Heart right ventricle (tissue), 16 donors: ENCODE results near the gene DRAXIN. TPM values are rescaled to one million over a fixed set of nuclear protein-coding genes. Genes with fewer than 3 reads are reported as not detected.

Experiments used
- ATAC-seq, 8 donors: fragments of 200-7000 bp; cut with Tn5 transposase; one replicate each; pipeline ENCODE4 v1.9.1; 2020; ENCODE audit warnings: mild to moderate bottlenecking in 8 of 8, moderate library complexity in 8 of 8, moderate number of reproducible peaks in 1 of 8
- DNase-seq, 2 donors: peaks; one replicate each; pipeline ENCODE4 v3.0.0-alpha.2; 2020
- H3K27ac ChIP-seq, 10 donors: fragments of 200-600 bp; sonication (generic) in 2 of 10; one replicate each; pipeline versions ENCODE4 v1.5.0 to v1.8.0; 2020 to 2022; ENCODE audit warnings: mild to moderate bottlenecking in 3 of 10
- H3K27me3 ChIP-seq, 7 donors: fragments of 200-600 bp; one replicate each; pipeline ENCODE4 v1.8.0; 2021 to 2022; ENCODE audit warnings: mild to moderate bottlenecking in 2 of 7
- H3K36me3 ChIP-seq, 9 donors: fragments of 200-600 bp; sonication (generic) in 1 of 9; one replicate each; pipeline versions ENCODE4 v1.5.0 to v1.8.0; 2020 to 2022; ENCODE audit warnings: mild to moderate bottlenecking in 2 of 9
- H3K4me1 ChIP-seq, 9 donors: fragments of 200-600 bp; sonication (generic) in 1 of 9; one replicate each; pipeline versions ENCODE4 v1.5.0 to v1.8.0; 2020 to 2022; ENCODE audit warnings: mild to moderate bottlenecking in 4 of 9
- H3K4me3 ChIP-seq, 10 donors: fragments of 200-600 bp; sonication (generic) in 2 of 10; one replicate each; pipeline versions ENCODE4 v1.5.0 to v1.8.0; 2020 to 2022; ENCODE audit warnings: mild to moderate bottlenecking in 7 of 10, moderate library complexity in 2 of 10
- H3K9me3 ChIP-seq, 11 donors: fragments of 200-600 bp in 10 of 11; sonication (generic) in 2 of 11; one replicate each; pipeline versions ENCODE4 v1.5.0 to v1.8.0; 2013 to 2022; ENCODE audit warnings: mild to moderate bottlenecking in 2 of 11, control low read depth in 1 of 11, moderate library complexity in 1 of 11
- WGBS, 2 donors: extraction: QIAGEN DNeasy Blood & Tissue Kit; methylation state at CpG; one replicate each; pipeline ENCODE4 v1.1.7; 2013; ENCODE audit warnings: inconsistent platforms in 1 of 2; 5-methylcytosine and 5-hydroxymethylcytosine counted together
- intact Hi-C, 10 donors: fragments of 100-400 bp; cut with DNase I; formaldehyde crosslinking; loops; one replicate each; pipeline versions ENCODE4 v1.11.1 to v1.14.2; 2022
- polyA plus RNA-seq, 2 donors: library from polyadenylated mRNA; stranded (reverse); fragments of 200-250 nt; gene quantifications; one replicate each; pipeline ENCODE4 v1.2.3, GENCODE V29; 2013
- total RNA-seq, 10 donors: library from RNA; stranded (reverse); fragmentation: NEBNext Ultra II Directional in 3 of 10; extraction: Animal tissue kit (Norgen Biotek cat#: 25700) in 3 of 10; gene quantifications; one replicate each; pipeline versions ENCODE4 v1.2.1 to v1.2.4, GENCODE V29; 2021 to 2023
- TF ChIP-seq, protein P1 (sequence below), 9 donors: fragments of 200-600 bp; sonication (generic) in 2 of 9; IDR thresholded peaks; one replicate each; pipeline versions ENCODE4 v1.5.0 to v1.8.0; 2021 to 2022; ENCODE audit warnings: antibody characterized with exemption in 9 of 9, mild to moderate bottlenecking in 5 of 9, moderate library complexity in 1 of 9
- donor health status: Arrhythmogenic right ventricular cardiomyopathy.
- donor health status: ischemic (EF 13 %, LVEDD 7.1; RV severe dilation, severe dysfunction).
- donor health status: healthy with polysubstance abuse.
- donor health status: DM: no; HTN: yes; CAD: no.
- donor health status: DM: no; HTN: no; CAD: no.
- donor health status: ischemic (EF 25% LVEDD 6.9; RV normal size, moderate dysfunction).
- donor health status: ischemic (EF 25% LVEDD 5.7; RV mildly dilated, moderate dysfunction).
- donor health status: healthy.
- donor health status: DM: yes; HTN: yes; CAD: no.
- donor health status: Ischemic cardiomyopathy.
- donor health status: ischemic (EF 35%, LVEDD 5.7; RV mildly dilated, moderate dysfunction).
- donor health status: nonischemic (EF 11% LVEDD 7.7; RV severe dilation, severe dysfunction).
- donor health status: DM: yes; HTN: yes; CAD: no.
- donor health status: PGD.
- donor health status: ischemic (EF 29% LVEDD 5.4; RV normal size, mild dysfunction).
- donor health status: nonischemic (EF 23%, LVEDD 6.1; RV moderate dilation, normal function).

Gene DRAXIN
- total and polyA plus RNA-seq, 12 donors: 0.01 to 0.18 (median 0.08) TPM; not detected in 2

DNA sequence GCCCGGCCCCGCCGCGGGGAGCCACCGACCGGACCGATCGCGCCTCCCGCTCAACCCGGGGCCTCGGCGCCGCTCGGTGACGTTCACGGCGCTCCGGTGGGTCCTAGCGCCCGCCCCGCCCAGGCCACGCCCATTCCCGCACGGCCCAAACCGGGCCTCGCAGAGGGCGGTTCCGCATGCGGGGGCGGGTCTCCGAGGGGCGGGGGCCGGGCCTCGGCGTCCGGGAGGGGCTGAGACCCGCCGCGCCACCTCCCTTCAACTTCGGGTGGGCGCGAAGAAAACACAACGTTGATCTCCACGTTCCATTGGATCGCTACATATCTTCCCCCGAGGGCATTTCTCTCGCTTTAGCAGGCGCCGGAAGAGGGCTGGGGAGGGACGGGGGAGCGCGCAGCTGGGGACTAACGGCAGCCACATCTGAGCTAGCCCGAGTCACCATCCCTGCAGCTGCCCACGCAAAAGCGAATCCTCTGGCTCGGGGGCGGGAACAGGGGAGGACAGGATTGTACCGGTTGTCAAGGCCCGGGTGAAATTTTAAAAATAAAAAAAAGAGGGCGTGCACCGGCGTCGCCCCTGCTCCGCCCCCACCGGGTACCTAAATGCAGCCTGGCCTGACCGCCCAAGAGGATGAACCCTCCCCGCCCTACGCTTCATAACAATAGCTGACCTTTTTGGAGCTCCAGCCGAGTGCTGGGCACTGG, 10.3 kb upstream of the DRAXIN start, which contains the start of gene MAD2L2:
Gene MAD2L2, minus strand, starts transcription at position 78 of the 701 bp plus-strand sequence. CDS start 547 bp downstream, outside the sequence.
- Histone ChIP-seq H3K27ac (peak within 1 kb of the TSS; percentile 10 to 96 (median 86)), H3K27me3 (peaks cover 0 to 9% (median 0%) of the 10 kb centered on the region in 7 donors), H3K9me3 (no peaks in the 10 kb centered on the region), H3K4me3 (peak within 1 kb of the TSS; percentile 58 to 99 (median 82)), H3K36me3 (peaks cover 0 to 21% (median 4%) of the 10 kb centered on the region in 9 donors), H3K4me1 (peaks cover 3 to 19% (median 17%) of the 10 kb centered on the region in 9 donors)
- TF ChIP-seq, protein P1, sequence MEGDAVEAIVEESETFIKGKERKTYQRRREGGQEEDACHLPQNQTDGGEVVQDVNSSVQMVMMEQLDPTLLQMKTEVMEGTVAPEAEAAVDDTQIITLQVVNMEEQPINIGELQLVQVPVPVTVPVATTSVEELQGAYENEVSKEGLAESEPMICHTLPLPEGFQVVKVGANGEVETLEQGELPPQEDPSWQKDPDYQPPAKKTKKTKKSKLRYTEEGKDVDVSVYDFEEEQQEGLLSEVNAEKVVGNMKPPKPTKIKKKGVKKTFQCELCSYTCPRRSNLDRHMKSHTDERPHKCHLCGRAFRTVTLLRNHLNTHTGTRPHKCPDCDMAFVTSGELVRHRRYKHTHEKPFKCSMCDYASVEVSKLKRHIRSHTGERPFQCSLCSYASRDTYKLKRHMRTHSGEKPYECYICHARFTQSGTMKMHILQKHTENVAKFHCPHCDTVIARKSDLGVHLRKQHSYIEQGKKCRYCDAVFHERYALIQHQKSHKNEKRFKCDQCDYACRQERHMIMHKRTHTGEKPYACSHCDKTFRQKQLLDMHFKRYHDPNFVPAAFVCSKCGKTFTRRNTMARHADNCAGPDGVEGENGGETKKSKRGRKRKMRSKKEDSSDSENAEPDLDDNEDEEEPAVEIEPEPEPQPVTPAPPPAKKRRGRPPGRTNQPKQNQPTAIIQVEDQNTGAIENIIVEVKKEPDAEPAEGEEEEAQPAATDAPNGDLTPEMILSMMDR (IDR thresholded peaks at IDR 0.05): no peak
- intact Hi-C loops: loop anchor here in 2 of 10 donors (5.0 kb wide), 1 partner anchor 36 kb away; no protein-coding TSS in a partner anchor
- ATAC-seq: peak; percentile 96 to 98 (median 97)
- DNase-seq: peak; percentile 89 to 90
- 0% methylated on average over 66 to 71 of the region's 71 CpGs for WGBS, 2 donors

DNA sequence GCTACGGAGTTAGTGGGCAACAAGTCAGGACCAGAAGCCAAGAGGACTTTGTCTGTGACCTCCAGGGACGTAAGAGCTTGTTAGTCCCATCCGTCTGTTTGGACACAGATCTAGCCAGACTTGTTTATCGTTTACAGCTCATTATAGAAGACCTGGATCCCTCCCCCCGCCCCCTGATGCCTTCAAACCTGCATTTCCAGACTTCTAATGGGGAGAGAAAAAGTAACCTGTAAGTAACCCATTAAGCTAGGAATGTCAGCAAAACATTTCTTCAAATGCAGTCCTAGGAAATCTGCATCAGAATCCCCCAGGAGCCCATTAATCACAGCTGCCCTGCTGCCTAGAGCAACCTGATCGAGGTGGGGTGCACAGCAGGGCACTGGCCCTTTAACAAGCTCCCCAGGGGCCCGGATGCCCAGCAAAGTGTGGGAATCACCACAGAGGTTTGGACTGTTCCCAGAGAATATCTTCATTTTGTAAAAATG, 9.2 kb upstream of the DRAXIN start:
- DNase-seq (no peak), ATAC-seq (no peak)
- H3K9me3 ChIP-seq: no peaks in the 10 kb centered on the region
- WGBS, 2 donors: 42 to 44% methylated on average over 7 of the region's 7 CpGs
- H3K4me1 ChIP-seq: peaks cover 3 to 19% (median 17%) of the 10 kb centered on the region in 9 donors
- H3K4me3 ChIP-seq: no peak overlapping the region
- intact Hi-C loops: loop anchor here in 2 of 10 donors (5.0 kb wide), 1 partner anchor 35 kb away; no protein-coding TSS in a partner anchor
- TF ChIP-seq, protein P1 (IDR thresholded peaks at IDR 0.05): no peak
- peaks cover 0 to 12% (median 0%) of the 10 kb centered on the region in 9 donors for H3K36me3 ChIP-seq
- H3K27me3 ChIP-seq: peaks cover 0 to 18% (median 4%) of the 10 kb centered on the region in 7 donors
- H3K27ac ChIP-seq: no peak overlapping the region

DNA sequence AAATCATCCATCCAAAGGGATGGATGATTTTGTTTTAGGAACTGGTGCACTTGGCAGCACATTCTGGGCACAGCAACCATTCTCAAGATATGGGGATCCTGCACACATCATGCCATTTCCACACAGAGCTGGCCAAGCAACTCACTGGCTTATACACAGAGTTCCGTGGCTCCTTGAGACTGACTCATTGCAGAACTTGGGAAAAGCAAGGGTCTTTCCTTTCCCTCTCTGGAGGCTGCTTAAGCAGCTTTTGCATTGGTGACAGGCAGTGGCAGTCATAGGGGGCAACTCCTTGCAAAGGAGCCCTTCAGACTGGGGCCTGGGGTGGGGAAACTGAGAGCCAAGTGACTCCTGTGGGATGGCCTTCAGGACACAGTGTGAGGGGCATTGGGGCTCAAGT, 8.7 kb upstream of the DRAXIN start:
- 47 to 58% methylated on average over 1 of the region's 1 CpG for WGBS, 2 donors
- H3K9me3 ChIP-seq: no peaks in the 10 kb centered on the region
- no peak for DNase-seq
- H3K4me3 ChIP-seq: no peak overlapping the region
- H3K36me3 ChIP-seq: peaks cover 0 to 7% (median 0%) of the 10 kb centered on the region in 9 donors
- H3K27ac ChIP-seq: no peak overlapping the region
- H3K27me3 ChIP-seq: peaks cover 0 to 23% (median 7%) of the 10 kb centered on the region in 7 donors
- intact Hi-C loops: loop anchor here in 2 of 10 donors (5.0 kb wide), 1 partner anchor 35 kb away; no protein-coding TSS in a partner anchor
- ATAC-seq: no peak
- TF ChIP-seq, protein P1 (IDR thresholded peaks at IDR 0.05): no peak
- peaks cover 3 to 19% (median 17%) of the 10 kb centered on the region in 9 donors for H3K4me1 ChIP-seq

DNA sequence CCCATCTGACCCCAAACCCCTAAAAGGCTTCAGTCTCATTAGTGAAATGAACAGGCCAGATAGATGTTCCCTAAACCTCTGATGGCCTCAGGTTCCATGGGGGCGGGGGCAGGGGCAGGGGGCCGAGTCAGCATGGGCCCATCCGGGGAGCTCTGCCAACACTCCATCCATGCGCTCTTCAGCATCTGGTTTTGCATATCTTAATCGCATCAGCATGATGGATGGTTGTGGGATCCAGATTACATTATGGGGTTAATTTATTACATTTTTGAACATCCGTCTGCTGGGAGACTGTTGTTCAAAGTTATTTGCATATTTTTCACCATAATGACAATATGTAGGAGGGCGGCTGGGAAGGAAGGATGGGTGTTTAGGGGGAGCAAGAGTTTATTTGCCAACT, 7.4 kb upstream of the DRAXIN start:
- WGBS, 2 donors: 57 to 63% methylated on average over 7 of the region's 7 CpGs
- Histone ChIP-seq H3K36me3 (no peaks in the 10 kb centered on the region), H3K27me3 (peaks cover 0 to 35% (median 15%) of the 10 kb centered on the region in 7 donors), H3K9me3 (no peaks in the 10 kb centered on the region), H3K4me1 (peaks cover 3 to 19% (median 17%) of the 10 kb centered on the region in 9 donors), H3K4me3 (no peak overlapping the region), H3K27ac (no peak overlapping the region)
- TF ChIP-seq, protein P1 (IDR thresholded peaks at IDR 0.05): no peak
- DNase-seq (no peak), ATAC-seq (no peak)
- intact Hi-C loops: loop anchor here in 2 of 10 donors (5.0 kb wide), 1 partner anchor 33 kb away; no protein-coding TSS in a partner anchor
